Fibroblast of the aortic adventitia (primary cell): ENCODE measurements around the gene PIN1. TPM values are rescaled to one million over a fixed set of nuclear protein-coding genes. Genes with fewer than 3 reads are reported as not detected.

Source experiments
- DNase-seq: peaks from one replicate; pipeline ENCODE4 v3.0.0-alpha.2; 2010; ENCODE audit warnings: low read depth
- H3K4me3 ChIP-seq: 2 replicates; pipeline ENCODE4 v1.5.1; 2011; ENCODE audit warnings: low read depth, mild to moderate bottlenecking, control low read depth, low read length, moderate library complexity
- CTCF ChIP-seq: IDR thresholded peaks from 2 replicates; pipeline ENCODE4 v1.5.1; 2011; ENCODE audit warnings: mild to moderate bottlenecking, low read length, control low read depth, inconsistent platforms; ENCODE audit not compliant: insufficient read depth
- total RNA-seq: library from RNA; depleted of rRNA; stranded (reverse); fragments of >200 nt; gene quantifications from 2 replicates; pipeline ENCODE4 v1.2.3, GENCODE V29; 2012; ENCODE audit warnings: low replicate concordance

The PIN1 gene
- total RNA-seq, 1 donor, result 59.7 TPM

DNA sequence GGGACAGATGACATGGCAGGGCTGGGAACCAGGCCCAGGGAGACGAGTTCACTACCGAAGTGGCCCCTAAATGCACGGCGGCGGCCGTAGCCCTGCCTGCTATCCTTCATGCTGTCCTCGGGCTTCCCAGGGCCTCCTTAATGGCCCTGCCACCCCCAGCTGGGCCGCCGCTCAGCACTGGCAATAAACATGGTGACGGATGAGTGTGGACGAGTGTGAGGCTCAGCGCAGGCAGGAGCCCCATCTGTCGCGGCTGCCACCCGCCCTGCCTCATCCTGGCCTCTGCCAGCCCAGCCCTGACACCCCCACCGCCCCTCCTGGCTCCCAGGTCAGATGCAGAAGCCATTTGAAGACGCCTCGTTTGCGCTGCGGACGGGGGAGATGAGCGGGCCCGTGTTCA, 13.6 kb downstream of the PIN1 start:
- no peak for TF ChIP-seq CTCF
- DNase-seq, result no peak
- H3K4me3 ChIP-seq, result no peak overlapping the region

DNA sequence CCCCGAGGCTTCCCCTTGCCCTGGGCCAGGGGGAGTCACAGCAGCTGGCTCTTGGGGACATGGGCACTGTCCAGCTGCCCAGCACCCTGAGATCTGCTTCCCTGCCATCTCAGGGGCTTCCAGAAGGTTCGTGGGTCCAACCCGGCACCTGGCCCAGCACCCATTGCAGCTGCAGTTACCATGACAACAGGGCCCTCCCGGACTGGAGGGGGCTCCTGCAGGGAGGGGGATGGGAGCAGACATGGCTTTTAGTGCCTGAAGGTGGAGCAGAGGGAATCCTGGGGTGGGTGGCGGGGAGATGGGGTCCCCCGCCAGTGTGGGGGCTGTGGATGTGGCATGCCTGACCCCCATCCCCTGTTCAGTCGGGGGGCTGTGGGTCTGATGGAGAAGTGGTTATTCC, 14.7 kb downstream of the PIN1 start:
- H3K4me3 ChIP-seq, result no peak overlapping the region
- no peak for TF ChIP-seq CTCF
- no peak for DNase-seq

- DNase-seq, result no peak
- H3K4me3 ChIP-seq, result no peak overlapping the region
- no peak for TF ChIP-seq CTCF
Measured at GRCh38 chr19:9850235-9850959, 15.3 kb downstream of the PIN1 start.

DNA sequence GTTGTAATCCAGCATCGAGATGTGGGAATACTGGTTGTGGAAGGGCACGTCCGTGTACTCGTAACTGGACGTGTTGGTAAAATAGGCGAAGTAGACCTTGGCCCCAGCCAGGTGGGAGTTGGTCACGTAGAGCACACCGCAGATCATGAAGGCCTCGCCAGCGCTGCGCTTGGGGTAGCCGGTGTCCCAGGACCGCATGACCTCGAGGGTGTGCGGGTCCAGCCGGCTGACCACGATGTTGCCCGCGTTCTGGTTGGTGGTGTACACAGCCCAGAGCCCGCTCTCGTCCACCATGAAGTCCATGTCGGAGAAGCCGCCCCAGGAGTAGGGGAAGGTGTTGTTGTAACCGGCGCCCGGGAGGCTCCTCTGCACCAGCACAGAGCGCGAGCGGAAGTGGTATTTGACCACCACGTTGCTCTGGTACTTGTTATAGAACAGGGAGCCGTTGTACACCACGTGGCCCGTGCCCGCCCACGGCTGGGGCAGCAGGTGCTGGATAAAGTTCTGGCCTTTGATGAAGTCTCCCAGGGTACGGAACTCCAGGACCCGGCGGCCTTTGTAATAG, 19.2 kb downstream of the PIN1 start:
- TF ChIP-seq CTCF, result no peak
- DNase-seq, result no peak
- no peak overlapping the region for H3K4me3 ChIP-seq

DNA sequence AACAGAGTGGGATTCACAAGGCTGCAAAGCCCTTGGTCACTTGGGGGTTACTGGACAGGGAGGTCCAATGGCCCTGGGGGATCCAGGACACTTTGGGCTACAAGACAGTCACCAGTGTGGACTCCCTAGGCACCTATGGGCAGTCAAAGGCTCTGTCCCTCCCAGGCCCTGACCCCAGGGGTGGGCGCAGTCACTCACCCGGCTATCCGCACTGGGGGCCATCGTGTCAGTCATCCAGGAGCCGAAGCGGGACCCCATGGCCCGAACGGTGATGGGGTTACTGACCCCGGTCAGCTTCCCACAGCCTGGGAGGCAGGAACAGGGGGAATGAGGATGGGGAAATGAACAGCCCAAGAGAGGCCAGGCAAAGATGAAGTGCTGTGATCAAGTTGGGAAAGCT, 21.5 kb downstream of the PIN1 start:
- DNase-seq, result no peak
- no peak overlapping the region for H3K4me3 ChIP-seq
- TF ChIP-seq CTCF, result no peak

- H3K4me3 ChIP-seq, result no peak overlapping the region
- DNase-seq, result no peak
- TF ChIP-seq CTCF, result no peak
Measured at GRCh38 chr19:9857076-9857721, 22.1 kb downstream of the PIN1 start.
